B cell (primary cell): ENCODE measurements around the gene MIA3. TPM values are rescaled to one million over a fixed set of nuclear protein-coding genes. Genes with fewer than 3 reads are reported as not detected.

Source experiments
- ATAC-seq: fragments of 200-7000 bp; cut with Tn5 transposase; one replicate; pipeline ENCODE4 v1.10.0; 2021; ENCODE audit warnings: low read depth, mild to moderate bottlenecking, moderate number of reproducible peaks, moderate library complexity
- CTCF ChIA-PET: fragments of 350-600 bp; sonication (Branson Sonifier 250); formaldehyde crosslinking; loops from one replicate; lab custom pipeline; 2021; ENCODE audit warnings: antibody characterized with exemption, inconsistent platforms; lab: Charles Lee
- POLR2A ChIA-PET: fragments of 350-600 bp; sonication (Branson Sonifier 250); formaldehyde crosslinking; loops from one replicate; lab custom pipeline; 2021; ENCODE audit warnings: antibody characterized with exemption; lab: Charles Lee
- DNase-seq: peaks from one replicate; pipeline ENCODE4 v3.0.0; 2013
- H2AFZ ChIP-seq: 2 replicates; pipeline ENCODE4 v1.6.1; 2012; ENCODE audit warnings: mild to moderate bottlenecking, low read depth, low read length; ENCODE audit not compliant: insufficient read depth, poor library complexity, severe bottlenecking
- H3K27ac ChIP-seq, 2 donors: 1 replicate in 1 of 2; 2 replicates in 1 of 2; pipeline ENCODE4 v1.5.1; 2012 to 2013; ENCODE audit warnings: low read length in 2 of 2, mild to moderate bottlenecking in 2 of 2, moderate library complexity in 1 of 2
- H3K27me3 ChIP-seq, 4 experiments: fragments of 200-600 bp in 1 of 4; sonication (generic) in 1 of 4; replicated peaks in 1 of 4; 1 replicate in 2 of 4; 2 replicates in 2 of 4; pipeline versions ENCODE4 v1.6.1 to v1.7.0; 2013 to 2016; ENCODE audit warnings: low read length in 3 of 4, mild to moderate bottlenecking in 2 of 4, mixed read lengths in 1 of 4, moderate library complexity in 1 of 4; ENCODE audit not compliant: insufficient read depth in 4 of 4, control insufficient read depth in 3 of 4; ENCODE audit errors: control extremely low read depth in 1 of 4
- H3K36me3 ChIP-seq, 2 experiments: replicated peaks in 1 of 2; 1 replicate in 1 of 2; 2 replicates in 1 of 2; pipeline versions ENCODE4 v1.6.1 to v1.7.1; 2013; ENCODE audit warnings: low read length in 1 of 2; ENCODE audit not compliant: insufficient read depth in 2 of 2, control insufficient read depth in 1 of 2; ENCODE audit errors: control extremely low read depth in 1 of 2, extremely low read depth in 1 of 2
- H3K4me1 ChIP-seq, 2 donors: fragments of 200-600 bp in 1 of 2; sonication (generic) in 1 of 2; 1 replicate in 1 of 2; 2 replicates in 1 of 2; pipeline versions ENCODE4 v1.5.1 to v1.6.1; 2013 to 2017; ENCODE audit warnings: low read length in 2 of 2; ENCODE audit not compliant: control insufficient read depth in 2 of 2, insufficient read depth in 2 of 2
- H3K4me2 ChIP-seq: replicated peaks from 2 replicates; pipeline ENCODE3; 2012; ENCODE audit warnings: mild to moderate bottlenecking, low read depth, low read length; ENCODE audit not compliant: poor library complexity, severe bottlenecking
- H3K4me3 ChIP-seq, 5 experiments: fragments of 200-600 bp in 1 of 5; sonication (generic) in 1 of 5; 1 replicate in 3 of 5; 2 replicates in 2 of 5; pipeline versions ENCODE4 v1.5.1 to v1.7.0; 2011 to 2016; ENCODE audit warnings: low read length in 4 of 5, mild to moderate bottlenecking in 4 of 5, low read depth in 2 of 5, control low read depth in 1 of 5, moderate library complexity in 1 of 5; ENCODE audit not compliant: insufficient read depth in 1 of 5; ENCODE audit errors: control extremely low read depth in 1 of 5, extremely low read depth in 1 of 5
- H3K79me2 ChIP-seq: fragments of 200-600 bp; sonication (generic); one replicate; pipeline ENCODE4 v1.6.0; 2016; ENCODE audit warnings: low read length; ENCODE audit not compliant: control insufficient read depth, insufficient read depth
- H3K9ac ChIP-seq: fragments of 200-600 bp; sonication (generic); 2 replicates; pipeline ENCODE4 v1.6.1; 2017; ENCODE audit warnings: mild to moderate bottlenecking, low read length, moderate library complexity
- H3K9me3 ChIP-seq, 3 donors: one replicate each; pipeline versions ENCODE4 v1.6.1 to v1.7.1; 2013; ENCODE audit warnings: low read length in 2 of 3; ENCODE audit not compliant: control insufficient read depth in 2 of 3, insufficient read depth in 1 of 3; ENCODE audit errors: control extremely low read depth in 1 of 3
- H4K20me1 ChIP-seq: 2 replicates; pipeline ENCODE4 v1.6.0; 2012; ENCODE audit warnings: mild to moderate bottlenecking, low read length; ENCODE audit not compliant: insufficient read depth, control insufficient read depth, poor library complexity, severe bottlenecking
- H3K27ac Mint-ChIP-seq: one replicate; pipeline ENCODE4 v1.8.0; 2021; ENCODE audit warnings: mixed read lengths
- H3K27me3 Mint-ChIP-seq: one replicate; pipeline ENCODE4 v1.8.0; 2021; ENCODE audit warnings: mixed read lengths
- H3K4me1 Mint-ChIP-seq: one replicate; pipeline ENCODE4 v1.8.0; 2021; ENCODE audit warnings: mixed read lengths
- H3K4me3 Mint-ChIP-seq: one replicate; pipeline ENCODE4 v1.8.0; 2021; ENCODE audit warnings: mixed read lengths
- H3K9me3 Mint-ChIP-seq: one replicate; pipeline ENCODE4 v1.8.0; 2022; ENCODE audit warnings: mixed read lengths; ENCODE audit not compliant: insufficient read depth
- CTCF ChIP-seq: fragments of 200-600 bp; IDR thresholded peaks from one replicate; pipeline ENCODE4 v1.8.0; 2022; ENCODE audit warnings: antibody characterized with exemption, mild to moderate bottlenecking
- EZH2 ChIP-seq: IDR thresholded peaks from 2 replicates; pipeline ENCODE4 v1.6.1; 2012; ENCODE audit warnings: borderline replicate concordance, low read depth, mild to moderate bottlenecking, moderate library complexity, low read length; ENCODE audit not compliant: insufficient read depth, poor library complexity, severe bottlenecking
- WGBS: methylation state at CpG from one replicate; pipeline ENCODE4 v1.1.5; 2013; ENCODE audit warnings: missing lambda C conversion rate; ENCODE audit not compliant: insufficient coverage; 5-methylcytosine and 5-hydroxymethylcytosine counted together
- intact Hi-C: fragments of 100-400 bp; cut with micrococcal nuclease; formaldehyde crosslinking; loops from one replicate; pipeline ENCODE4 v1.10.0; 2022
- polyA plus RNA-seq: library from polyadenylated mRNA; depleted of rRNA; stranded (reverse); fragments of >200 nt; gene quantifications from 2 replicates; pipeline ENCODE4 v1.2.3, GENCODE V29; 2012
- total RNA-seq, 2 donors: library from RNA; stranded (reverse); fragments of 120-200 nt in 1 of 2; gene quantifications; 1 replicate in 1 of 2; 2 replicates in 1 of 2; pipeline versions ENCODE4 v1.2.3 to v1.2.4, GENCODE V29; 2013 to 2022

The MIA3 gene
- total and polyA plus RNA-seq, 2 donors (not counting 1 experiment from before 2014, with no cell fraction given): 69.2 to 109 TPM

DNA sequence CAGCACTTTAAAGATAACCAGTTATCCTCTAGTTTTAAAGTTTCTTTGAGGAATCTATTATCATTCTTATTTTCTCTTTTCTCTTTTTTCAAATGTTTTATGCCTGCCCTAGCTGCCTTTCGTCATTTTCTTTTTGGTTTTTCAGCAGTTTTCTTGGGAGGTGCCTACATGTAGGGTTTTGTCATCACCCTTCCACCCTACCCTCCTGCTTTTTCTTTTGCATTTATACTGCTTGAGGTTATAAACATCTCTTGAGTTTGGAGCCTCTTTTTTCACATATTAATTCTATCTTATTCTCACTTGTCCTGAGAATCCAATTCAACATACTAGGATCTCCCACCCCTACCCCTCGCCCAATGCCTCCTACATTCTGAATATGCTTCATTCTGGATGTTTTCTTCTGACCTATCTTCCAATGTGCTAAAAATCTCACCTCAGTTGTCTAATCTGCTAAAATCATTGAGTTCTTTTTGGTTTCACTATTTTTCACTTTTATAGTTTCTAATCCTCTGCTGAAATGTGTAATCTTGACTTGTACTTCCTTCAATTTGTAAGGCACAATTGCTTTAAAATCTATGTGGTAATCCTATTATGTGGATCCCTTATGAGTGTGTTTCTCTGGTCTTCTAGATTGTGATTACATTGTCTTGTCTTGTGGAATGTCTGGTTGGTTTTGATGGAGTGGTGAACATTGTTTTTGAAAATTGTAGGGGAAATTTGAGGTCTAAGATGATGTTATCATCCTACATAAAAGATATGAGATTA lies 38.7 kb downstream of the MIA3 start:
- no peak overlapping the region for H3K4me2 ChIP-seq
- Mint-ChIP-seq H3K4me1 (peaks cover 35% of the 10 kb centered on the region), H3K9me3 (no peaks in the 10 kb centered on the region), H3K4me3 (no peak overlapping the region), H3K27me3 (no peaks in the 10 kb centered on the region), H3K27ac (peak overlapping the region; percentile 42)
- peak overlapping the region in 1 of 2 donors; percentile 59 for H3K27ac ChIP-seq
- POLR2A ChIA-PET: no interaction called here
- 89% methylated on average over 1 of the region's 2 CpGs for whole genome bisulfite sequencing
- H3K4me3 ChIP-seq: no peak overlapping the region
- no peak for ATAC-seq
- no peak for DNase-seq
- intact Hi-C loops: no loop called here
- H3K79me2 ChIP-seq: peaks cover 15% of the 10 kb centered on the region
- CTCF ChIA-PET: no interaction called here
- no peaks in the 10 kb centered on the region for H3K9me3 ChIP-seq
- H2AFZ ChIP-seq: no peak overlapping the region
- TF ChIP-seq EZH2 (no peak), CTCF (no peak)
- H3K36me3 ChIP-seq: peaks cover 22 to 93% of the 10 kb centered on the region in 2 experiments
- no peaks in the 10 kb centered on the region for H4K20me1 ChIP-seq
- no peak overlapping the region for H3K9ac ChIP-seq
- no peaks in the 10 kb centered on the region for H3K27me3 ChIP-seq
- H3K4me1 ChIP-seq: peaks cover 16 to 20% of the 10 kb centered on the region in 2 donors

DNA sequence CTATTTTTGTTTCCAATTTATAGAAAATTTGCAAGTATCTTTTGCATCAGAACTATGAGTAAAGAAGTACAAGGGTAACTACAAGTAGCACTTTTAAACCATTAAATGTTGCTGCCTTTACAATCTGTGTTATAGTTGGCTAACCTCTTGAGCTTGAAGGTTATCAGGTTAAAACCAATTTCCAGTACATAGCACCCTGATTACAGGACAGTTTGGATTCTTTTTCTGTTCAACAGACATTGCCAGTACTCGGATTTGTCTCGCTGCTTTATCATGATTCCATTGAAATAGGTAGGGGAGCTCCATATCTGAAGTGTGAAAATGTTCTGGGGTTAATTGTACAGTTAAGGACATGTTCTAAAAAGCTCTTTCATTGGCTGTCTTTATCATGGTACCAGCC lies 40.0 kb downstream of the MIA3 start:
- Histone ChIP-seq H3K36me3 (peaks cover 23 to 93% of the 10 kb centered on the region in 2 experiments), H3K9me3 (no peaks in the 10 kb centered on the region), H2AFZ (no peak overlapping the region), H4K20me1 (no peaks in the 10 kb centered on the region), H3K4me2 (no peak overlapping the region), H3K27me3 (no peaks in the 10 kb centered on the region), H3K9ac (no peak overlapping the region), H3K4me3 (no peak overlapping the region), H3K79me2 (peaks cover 14% of the 10 kb centered on the region), H3K27ac (peak overlapping the region in 1 of 2 donors; percentile 59), H3K4me1 (peaks cover 16 to 20% of the 10 kb centered on the region in 2 donors)
- H3K4me1 Mint-ChIP-seq: peaks cover 33% of the 10 kb centered on the region
- ChIA-PET CTCF (interaction anchor here (1.0 to 1.6 kb wide), 2 partner anchors 24 to 423 kb away, joined by 5 to 7 read pairs; no protein-coding TSS in a partner anchor), POLR2A (no interaction called here)
- no peak overlapping the region for H3K27ac Mint-ChIP-seq
- H3K9me3 Mint-ChIP-seq: no peaks in the 10 kb centered on the region
- no peak for DNase-seq
- WGBS: 80% methylated on average over 1 of the region's 2 CpGs
- no peaks in the 10 kb centered on the region for H3K27me3 Mint-ChIP-seq
- intact Hi-C loops: no loop called here
- ATAC-seq: no peak
- H3K4me3 Mint-ChIP-seq: no peak overlapping the region
- TF ChIP-seq EZH2 (no peak), CTCF (no peak)
